ENCODE measurements around the gene RAMP1. TPM values are rescaled to one million over a fixed set of nuclear protein-coding genes. Genes with fewer than 3 reads are reported as not detected.

Gene RAMP1
- total RNA-seq (2014; rRNA removed; shearing (Covaris generic)), result 96.5 and 109 TPM in 2 replicates

GRCh38 chr2:237859533-237860272, at the start of gene RAMP1:
Gene RAMP1 (plus strand): TSS chr2:237859623. CDS start chr2:237859676, 53 bp downstream.

Small RNAs within 50 kb of the gene (small RNA-seq; reads per million reads assigned to genes)
- 1.0 reads per million, percentile 56 among the genes with 10 or more reads in this experiment for gene RF00157

Other genes with a start within 250 kb of the RAMP1 start
- gene LRRFIP1, start 232.0 kb upstream of the RAMP1 start, total RNA-seq (2014; rRNA removed; shearing (Covaris generic)), result 53.3 and 53.9 TPM in 2 replicates
- 0.16 and 0.53 TPM in 2 replicates for gene RBM44, start 60.8 kb upstream of the RAMP1 start, total RNA-seq (2014; rRNA removed; shearing (Covaris generic))
- 60.8 and 68.8 TPM in 2 replicates for gene UBE2F, start 107.4 kb downstream of the RAMP1 start, total RNA-seq (2014; rRNA removed; shearing (Covaris generic))
- 37.2 and 43.1 TPM in 2 replicates for gene SCLY, start 201.4 kb downstream of the RAMP1 start, total RNA-seq (2014; rRNA removed; shearing (Covaris generic))
- 0.40 and 0.41 TPM in 2 replicates for gene ESPNL, start 240.7 kb downstream of the RAMP1 start, total RNA-seq (2014; rRNA removed; shearing (Covaris generic))

All from A375 (cell line).